HepG2 (cell line): Measurements from ENCODE around the gene SLIT3. TPM values are rescaled to one million over a fixed set of nuclear protein-coding genes. Genes with fewer than 3 reads are reported as not detected.
A peak's percentile ranks its signal among the peaks of the same experiment; 100 is the strongest.

Experiments
- ATAC-seq: fragments of 200-7000 bp; cut with Tn5 transposase; 3 replicates; pipeline ENCODE4 v1.9.1; 2020; ENCODE audit warnings: mild to moderate bottlenecking, moderate library complexity
- BruUV-seq: library from RNA; stranded (reverse); fragments of 400-500 nt; replicated peaks from 2 replicates; lab custom pipeline; 2021; lab: Mats Ljungman, UMichigan
- CTCF ChIA-PET: fragments of 300-600 bp; formaldehyde crosslinking; extraction: SDS; loops from one replicate; lab custom pipeline; 2021; ENCODE audit warnings: low total read pairs, inconsistent platforms, low intra/inter-chr PET ratio; lab: Yijun Ruan, JAX
- POLR2A ChIA-PET: fragments of 350-600 bp; sonication (Branson Sonifier 250); formaldehyde crosslinking; loops from one replicate; lab custom pipeline; 2020; ENCODE audit warnings: antibody characterized with exemption, inconsistent platforms; lab: Yijun Ruan, JAX
- DNase-seq: peaks from one replicate; pipeline ENCODE4 v3.0.0-alpha.2; 2015; ENCODE audit warnings: low spot score
- FAIRE-seq: peaks from 3 replicates; lab custom pipeline; 2011; peaks lifted over from hg19 to GRCh38; lab: Jason Lieb, UNC
- H2AFZ ChIP-seq: one replicate; pipeline ENCODE4 v1.6.1; 2011; ENCODE audit warnings: low read length, inconsistent platforms
- H3K27ac ChIP-seq: fragments of 300-600 bp; 3 replicates; pipeline ENCODE4 v1.8.0; 2011; ENCODE audit warnings: mixed run types, mild to moderate bottlenecking, mixed read lengths, low read length, inconsistent platforms; ENCODE audit not compliant: insufficient read depth; ENCODE audit errors: extremely low read length
- H3K27me3 ChIP-seq, 2 experiments: fragments of 200-600 bp in 1 of 2; 2 replicates in 1 of 2; 3 replicates in 1 of 2; pipeline versions ENCODE4 v1.6.0 to v1.8.0; 2011; ENCODE audit warnings: low read length in 2 of 2, mild to moderate bottlenecking in 2 of 2, moderate library complexity in 2 of 2, inconsistent platforms in 1 of 2; ENCODE audit not compliant: insufficient read depth in 2 of 2, control insufficient read depth in 1 of 2
- H3K36me3 ChIP-seq, 2 experiments: fragments of 200-600 bp in 1 of 2; replicated peaks in 1 of 2; 2 replicates in 1 of 2; 3 replicates in 1 of 2; pipeline versions ENCODE4 v1.5.1 to v1.8.0; 2011; ENCODE audit warnings: low read length in 2 of 2, inconsistent platforms in 1 of 2; ENCODE audit not compliant: insufficient read depth in 2 of 2, control insufficient read depth in 1 of 2
- H3K4me1 ChIP-seq: 2 replicates; pipeline ENCODE4 v1.5.1; 2012; ENCODE audit warnings: low read length, inconsistent platforms; ENCODE audit not compliant: insufficient read depth
- H3K4me2 ChIP-seq: 2 replicates; pipeline ENCODE4 v1.6.0; 2011; ENCODE audit warnings: low read depth, low read length, inconsistent platforms
- H3K4me3 ChIP-seq, 3 experiments: fragments of 200-600 bp in 1 of 3; sonication (generic), shearing (Covaris generic) in 1 of 3; replicated peaks in 1 of 3; 2 replicates each; pipeline ENCODE4 v1.5.1; 2011 to 2016; ENCODE audit warnings: low read length in 3 of 3, inconsistent platforms in 2 of 3, low read depth in 2 of 3, mild to moderate bottlenecking in 2 of 3, control low read depth in 1 of 3, mixed read lengths in 1 of 3; ENCODE audit not compliant: insufficient read depth in 1 of 3
- H3K79me2 ChIP-seq: one replicate; pipeline ENCODE4 v1.6.1; 2011; ENCODE audit warnings: low read length, inconsistent platforms; ENCODE audit not compliant: insufficient read depth
- H3K9ac ChIP-seq: 2 replicates; pipeline ENCODE4 v1.6.0; 2011; ENCODE audit warnings: mild to moderate bottlenecking, low read depth, low read length, inconsistent platforms; ENCODE audit not compliant: insufficient read depth
- H3K9me3 ChIP-seq: 2 replicates; pipeline ENCODE4 v1.5.1; 2012; ENCODE audit warnings: mild to moderate bottlenecking, low read length
- H4K20me1 ChIP-seq: 2 replicates; pipeline ENCODE4 v1.6.0; 2011; ENCODE audit warnings: inconsistent platforms, mild to moderate bottlenecking, low read length, moderate library complexity; ENCODE audit not compliant: insufficient read depth
- ATF4 ChIP-seq, 2 experiments: fragments of 450-650 bp in 1 of 2; sonication (generic) in 1 of 2; formaldehyde crosslinking; IDR thresholded peaks; 2 replicates each; pipeline versions ENCODE4 v1.5.0 to v1.8.0; 2020 to 2022; ENCODE audit warnings: mild to moderate bottlenecking in 1 of 2, missing genetic modification reagents in 1 of 2
- CENPX ChIP-seq: sonication (generic); formaldehyde crosslinking; IDR thresholded peaks from 2 replicates; pipeline ENCODE4 v1.9.0; 2021; ENCODE audit warnings: mild to moderate bottlenecking, missing genetic modification reagents, moderate library complexity
- ELF4 ChIP-seq: sonication (generic); formaldehyde crosslinking; IDR thresholded peaks from 2 replicates; pipeline ENCODE4 v1.5.0; 2020; ENCODE audit warnings: missing genetic modification reagents, mild to moderate bottlenecking, moderate library complexity, borderline replicate concordance
- FOXK1 ChIP-seq: sonication (generic); formaldehyde crosslinking; IDR thresholded peaks from 2 replicates; pipeline ENCODE4 v1.4.0; 2020; ENCODE audit warnings: low read depth, missing genetic modification reagents, borderline replicate concordance
- FOXP1 ChIP-seq, 2 experiments: fragments of 450-650 bp in 1 of 2; IDR thresholded peaks; 2 replicates each; pipeline ENCODE4 v1.6.1; 2017 to 2018; ENCODE audit warnings: antibody characterized with exemption in 1 of 2
- HDAC2 ChIP-seq: sonication (generic); formaldehyde crosslinking; IDR thresholded peaks from 2 replicates; pipeline ENCODE4 v1.4.0; 2020; ENCODE audit warnings: missing genetic modification reagents
- HMG20B ChIP-seq: conservative IDR thresholded peaks from 2 replicates; pipeline ENCODE4 v1.6.1; 2016; ENCODE audit warnings: missing genetic modification reagents, missing compliant biosample characterization
- IKZF1 ChIP-seq: fragments of 450-650 bp; IDR thresholded peaks from 2 replicates; pipeline ENCODE4 v1.7.1; 2016
- IRF2 ChIP-seq: IDR thresholded peaks from 2 replicates; pipeline ENCODE4 v1.6.1; 2018; ENCODE audit warnings: missing genetic modification reagents, missing compliant biosample characterization
- LCORL ChIP-seq, 2 experiments: fragments of 450-650 bp in 1 of 2; sonication (generic) in 1 of 2; formaldehyde crosslinking in 1 of 2; IDR thresholded peaks; 2 replicates each; pipeline versions ENCODE4 v1.5.0 to v1.6.1; 2017 to 2020; ENCODE audit warnings: antibody characterized with exemption in 1 of 2, missing genetic modification reagents in 1 of 2
- MATR3 ChIP-seq: sonication (generic); formaldehyde crosslinking; IDR thresholded peaks from 2 replicates; pipeline ENCODE4 v1.4.0; 2020; ENCODE audit warnings: missing genetic modification reagents
- MLX ChIP-seq: IDR thresholded peaks from 2 replicates; pipeline ENCODE4 v1.6.1; 2016
- NR2F1 ChIP-seq, 2 experiments: fragments of 450-650 bp in 1 of 2; formaldehyde crosslinking in 1 of 2; IDR thresholded peaks; 2 replicates each; pipeline versions ENCODE4 v1.5.0 to v1.6.1; 2016 to 2020; ENCODE audit warnings: mild to moderate bottlenecking in 1 of 2, missing compliant biosample characterization in 1 of 2, missing genetic modification reagents in 1 of 2, moderate library complexity in 1 of 2
- RAD51 ChIP-seq: fragments of 450-650 bp; IDR thresholded peaks from 2 replicates; pipeline ENCODE4 v1.6.1; 2016; ENCODE audit warnings: borderline replicate concordance
- SOX6 ChIP-seq, 2 experiments: fragments of 450-650 bp in 1 of 2; sonication (generic) in 1 of 2; formaldehyde crosslinking in 1 of 2; IDR thresholded peaks; 2 replicates each; pipeline versions ENCODE4 v1.4.0 to v1.6.1; 2017 to 2020; ENCODE audit warnings: antibody characterized with exemption in 1 of 2, mild to moderate bottlenecking in 1 of 2, missing genetic modification reagents in 1 of 2
- TEAD3 ChIP-seq: optimal IDR thresholded peaks from 2 replicates; pipeline ENCODE3; 2016; ENCODE audit warnings: borderline replicate concordance
- ZBTB20 ChIP-seq: sonication (generic); formaldehyde crosslinking; IDR thresholded peaks from 2 replicates; pipeline ENCODE4 v1.8.1; 2023; ENCODE audit warnings: missing genetic modification reagents, low read depth, mild to moderate bottlenecking, borderline replicate concordance
- ZNF557 ChIP-seq: sonication (generic); formaldehyde crosslinking; IDR thresholded peaks from 2 replicates; pipeline ENCODE4 v1.4.0; 2020; ENCODE audit warnings: missing genetic modification reagents
- ZNF605 ChIP-seq: sonication (generic); formaldehyde crosslinking; IDR thresholded peaks from 2 replicates; pipeline ENCODE4 v1.8.0; 2022; ENCODE audit warnings: mild to moderate bottlenecking, missing genetic modification reagents
- WGBS: methylation state at CpG from one replicate; pipeline ENCODE4 v1.1.6; 2017; ENCODE audit warnings: low lambda C conversion rate; 5-methylcytosine and 5-hydroxymethylcytosine counted together
- in situ Hi-C: cut with HindIII; loops from 2 replicates; pipeline ENCODE4 v1.10.0; 2017; ENCODE audit warnings: low pct_unique_long_range_greater_than_20kb; ENCODE audit not compliant: extremely low pct_ligation_motif_present
- intact Hi-C: fragments of 100-400 bp; cut with micrococcal nuclease; formaldehyde crosslinking; loops from one replicate; pipeline ENCODE4 v1.10.0; 2022; ENCODE audit not compliant: unreplicated experiment
- polyA plus RNA-seq, 8 experiments: library from polyadenylated mRNA; depleted of rRNA in 3 of 8; stranded (reverse) in 7 of 8; unstranded in 1 of 8; fragments of >200 nt; fragmentation: Illumina TruSeq in 4 of 8; extraction: Trizol in 4 of 8; gene quantifications; 2 replicates each; pipeline versions ENCODE4 v1.2.1 to v1.2.3, GENCODE V29; 2011 to 2016; ENCODE audit warnings: low read depth in 4 of 8, missing spikeins in 1 of 8, mixed read lengths in 1 of 8; ENCODE audit not compliant: insufficient read depth in 1 of 8
- total RNA-seq, 5 experiments: library from RNA; depleted of rRNA; stranded (reverse); fragments of >200 nt; fragmentation: Illumina TruSeq; extraction: Trizol; gene quantifications; 2 replicates each; pipeline ENCODE4 v1.2.3, GENCODE V29; 2016; ENCODE audit warnings: low read depth in 1 of 5
- TF ChIP-seq, protein P1 (sequence below): sonication (generic); formaldehyde crosslinking; IDR thresholded peaks from 2 replicates; pipeline ENCODE4 v1.5.0; 2020; ENCODE audit warnings: missing genetic modification reagents

The SLIT3 gene
- total and polyA plus RNA-seq, 2 of the 13 experiments (the other 11 are each of a cell fraction or from before 2014, with no cell fraction given), result not detected

- ATAC-seq, result peak; percentile 90
- TF ChIP-seq CENPX (CRISPR knock-in tag) (no peak), ZBTB20 (no peak), ZNF557 (no peak), IKZF1 (no peak), LCORL (IDR thresholded peaks at IDR 0.05) (no peak), LCORL (CRISPR knock-in tag; IDR thresholded peaks at IDR 0.05) (peak; percentile 23; the same call in 1 of the 2 replicates), MATR3 (no peak), IRF2 (peak; percentile 25; the same call in 1 of the 2 replicates), MLX (CRISPR knock-in tag) (0 out of 2 replicates have a peak, but pooled peaks have one; percentile 31), SOX6 (IDR thresholded peaks at IDR 0.05) (no peak), SOX6 (CRISPR knock-in tag; IDR thresholded peaks at IDR 0.05) (peak; percentile 38; the same call in 1 of the 2 replicates), TEAD3 (CRISPR knock-in tag) (peak; percentile 82), ZNF605 (CRISPR knock-in tag) (no peak), FOXP1 (IDR thresholded peaks at IDR 0.05) (no peak), FOXP1 (CRISPR knock-in tag; IDR thresholded peaks at IDR 0.05) (peak; percentile 40; the same call in 1 of the 2 replicates), ATF4 (CRISPR knock-in tag; IDR thresholded peaks at IDR 0.05) (no peak), ELF4 (CRISPR knock-in tag) (no peak), HDAC2 (CRISPR knock-in tag) (peak; percentile 48; the same call in 1 of the 2 replicates), RAD51 (no peak), HMG20B (no peak), FOXK1 (no peak), NR2F1 (CRISPR knock-in tag; IDR thresholded peaks at IDR 0.05) (0 out of 4 replicates have a peak, but pooled peaks of 1 of the 2 experiments have one; percentile 22)
- TF ChIP-seq, protein P1, sequence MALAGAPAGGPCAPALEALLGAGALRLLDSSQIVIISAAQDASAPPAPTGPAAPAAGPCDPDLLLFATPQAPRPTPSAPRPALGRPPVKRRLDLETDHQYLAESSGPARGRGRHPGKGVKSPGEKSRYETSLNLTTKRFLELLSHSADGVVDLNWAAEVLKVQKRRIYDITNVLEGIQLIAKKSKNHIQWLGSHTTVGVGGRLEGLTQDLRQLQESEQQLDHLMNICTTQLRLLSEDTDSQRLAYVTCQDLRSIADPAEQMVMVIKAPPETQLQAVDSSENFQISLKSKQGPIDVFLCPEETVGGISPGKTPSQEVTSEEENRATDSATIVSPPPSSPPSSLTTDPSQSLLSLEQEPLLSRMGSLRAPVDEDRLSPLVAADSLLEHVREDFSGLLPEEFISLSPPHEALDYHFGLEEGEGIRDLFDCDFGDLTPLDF, result no peak
Measured at GRCh38 chr5:168613996-168614395, 686.9 kb downstream of the SLIT3 start.

More at GRCh38 chr5:168613996-168614395, 686.9 kb downstream of the SLIT3 start:
- FAIRE-seq (peak; percentile 12), DNase-seq (peak; percentile 58)
- Histone ChIP-seq H3K9me3 (no peaks in the 10 kb centered on the region), H3K4me1 (peaks cover 44% of the 10 kb centered on the region), H3K27me3 (no peaks in the 10 kb centered on the region), H4K20me1 (no peaks in the 10 kb centered on the region), H3K4me3 (no peak overlapping the region), H3K27ac (peak overlapping the region; percentile 3), H2AFZ (no peak overlapping the region), H3K9ac (no peak overlapping the region), H3K4me2 (peak overlapping the region; percentile 21; the same call in 1 of the 2 replicates), H3K79me2 (no peaks in the 10 kb centered on the region), H3K36me3 (no peaks in the 10 kb centered on the region)
- ChIA-PET CTCF (no interaction called here), POLR2A (interaction anchor here (1.1 kb wide), 1 partner anchor 34 kb away, joined by 3 read pairs; the partner anchor contains the start of gene PANK3)
- WGBS, result 0% methylated on average over 1 of the region's 1 CpG
- BruUV-seq, result no TSS peak
- in situ Hi-C loops (no loop called here), intact Hi-C loops (loop anchor here (2.0 kb wide), 1 partner anchor 21 kb away; no protein-coding TSS in a partner anchor)
